ENCODE data around the gene MED25.
A peak's percentile ranks its signal among the peaks of the same experiment; 100 is the strongest.

The MED25 gene

GRCh38 chr19:49844138-49845095, 26.3 kb downstream of the MED25 start:
- no peak for DNase-seq (ENCODE audit: low read depth)

- DNase-seq (ENCODE audit: low read depth) = no peak
These were observed 27.3 kb downstream of the MED25 start for GRCh38 chr19:49845414-49845813.

DNA sequence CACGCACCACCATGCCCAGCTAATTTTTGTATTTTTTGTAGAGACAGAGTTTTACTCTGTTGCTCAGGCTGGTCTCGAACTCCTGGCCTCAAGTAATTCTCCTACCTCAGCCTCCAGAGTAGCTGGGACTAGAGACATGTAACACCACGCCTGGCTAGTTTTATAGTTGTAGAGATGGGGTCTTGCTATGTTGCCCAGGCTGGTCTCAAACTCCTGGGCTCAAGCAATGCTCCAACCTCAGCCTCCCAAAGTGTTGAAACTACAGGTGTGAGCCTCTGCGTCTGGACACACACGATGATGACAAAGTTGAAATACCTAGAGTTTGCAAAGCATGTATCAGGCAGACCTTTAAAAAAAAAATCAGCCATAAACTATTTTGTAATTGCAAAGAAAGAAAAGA, 28.3 kb downstream of the MED25 start:
- DNase-seq (ENCODE audit: low read depth) = no peak

- DNase-seq (ENCODE audit: low read depth) = no peak
These were observed 29.9 kb downstream of the MED25 start for GRCh38 chr19:49847731-49848696.

GRCh38 chr19:49848938-49849337, 30.8 kb downstream of the MED25 start:
- DNase-seq (ENCODE audit: low read depth) = no peak

DNA sequence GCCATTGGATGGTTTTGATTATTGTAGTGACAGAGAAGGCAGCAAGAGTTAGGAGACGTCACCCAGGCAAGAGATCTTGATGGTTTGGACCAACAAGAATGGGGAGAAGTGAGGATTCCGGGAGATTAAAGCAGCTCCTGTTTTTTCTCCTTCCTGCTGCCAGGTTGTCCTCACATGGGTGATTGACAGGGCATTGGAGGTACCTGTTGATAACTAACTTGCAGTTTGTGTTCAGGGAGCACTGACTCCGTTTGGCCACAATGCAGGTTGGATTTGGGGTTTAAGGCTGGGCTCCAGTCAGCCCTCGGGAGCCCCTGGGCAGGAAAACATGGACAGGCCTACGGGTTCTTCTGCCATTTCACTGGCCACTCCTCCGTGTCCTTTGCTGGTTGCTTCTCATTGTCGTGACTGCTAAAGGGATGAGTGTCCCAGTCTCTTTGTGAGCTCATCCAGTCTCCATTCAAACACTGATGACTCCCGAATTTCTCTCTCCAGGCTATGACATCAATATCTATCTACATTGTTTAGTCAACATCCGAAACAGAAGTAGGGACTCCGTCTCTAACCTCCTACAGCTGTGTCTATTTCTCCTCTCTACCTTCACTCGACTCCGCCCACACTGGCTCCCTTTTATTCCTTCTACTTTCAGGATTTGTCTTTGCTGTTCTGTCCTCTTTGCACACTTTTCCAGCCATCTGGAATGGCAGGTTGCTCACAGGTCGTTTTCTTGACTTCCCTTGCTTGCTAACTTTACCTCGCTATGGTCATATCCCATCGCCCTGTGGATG, 31.5 kb downstream of the MED25 start:
- no peak for DNase-seq (ENCODE audit: low read depth)

DNA sequence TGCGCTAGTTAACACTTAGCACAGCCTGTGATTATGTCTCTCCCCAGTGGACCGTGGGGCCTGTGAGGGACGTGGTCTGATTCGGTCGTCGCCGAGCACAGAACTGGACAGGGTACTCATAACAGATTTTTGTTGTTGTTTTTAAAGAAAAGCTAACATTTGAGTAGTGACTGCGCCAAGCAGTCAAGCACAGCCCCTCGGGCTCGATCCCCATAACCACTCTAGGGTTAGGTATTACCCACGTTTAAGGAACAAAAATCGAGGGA, 32.1 kb downstream of the MED25 start:
- no peak for DNase-seq (ENCODE audit: low read depth)

- DNase-seq (ENCODE audit: low read depth) = peak; percentile 81
These were observed 32.6 kb downstream of the MED25 start, which contains the start of gene PTOV1 for GRCh38 chr19:49850487-49851342. TSS of gene PTOV1 (plus strand) at chr19:49851159.

DNA sequence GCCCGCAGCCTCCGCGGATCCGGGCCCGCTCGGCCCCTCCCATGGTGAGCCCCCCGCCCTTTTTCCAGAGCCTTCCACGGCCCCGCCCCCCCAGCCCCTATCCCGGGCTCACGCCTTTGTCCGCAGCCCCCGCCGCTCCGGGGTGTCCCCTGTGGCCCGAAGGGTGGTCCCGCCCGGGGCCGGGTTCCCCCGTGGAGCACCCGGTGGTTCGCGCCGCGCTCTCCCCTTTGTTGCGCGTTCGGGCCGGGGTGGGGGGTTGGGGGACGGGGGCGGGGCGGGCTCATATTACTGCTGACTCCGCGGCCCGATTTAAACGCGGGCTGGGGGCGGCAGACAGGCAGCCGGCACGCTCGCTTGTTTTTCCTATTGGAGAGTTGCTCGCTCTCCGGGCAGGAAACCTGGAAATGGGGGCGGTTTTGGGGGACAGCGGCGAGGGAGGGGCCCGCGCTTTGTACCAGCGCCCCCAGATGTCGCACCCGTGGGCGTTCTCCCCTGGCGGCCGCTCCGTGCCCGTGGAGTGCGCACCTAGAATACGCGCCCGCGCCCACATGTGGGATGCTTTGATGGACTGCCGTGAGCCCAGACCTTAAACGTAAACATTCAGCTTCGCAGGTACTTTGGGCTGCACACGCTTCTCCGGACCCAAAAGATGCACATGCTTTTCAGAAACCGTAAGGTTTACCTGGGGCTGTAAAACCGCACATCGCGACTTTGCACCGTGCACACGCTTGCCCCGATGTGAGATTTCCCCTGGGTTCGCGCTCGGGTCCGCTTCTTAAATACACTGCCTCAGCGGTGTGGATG, 33.6 kb downstream of the MED25 start:
- DNase-seq (ENCODE audit: low read depth) = no peak

DNA sequence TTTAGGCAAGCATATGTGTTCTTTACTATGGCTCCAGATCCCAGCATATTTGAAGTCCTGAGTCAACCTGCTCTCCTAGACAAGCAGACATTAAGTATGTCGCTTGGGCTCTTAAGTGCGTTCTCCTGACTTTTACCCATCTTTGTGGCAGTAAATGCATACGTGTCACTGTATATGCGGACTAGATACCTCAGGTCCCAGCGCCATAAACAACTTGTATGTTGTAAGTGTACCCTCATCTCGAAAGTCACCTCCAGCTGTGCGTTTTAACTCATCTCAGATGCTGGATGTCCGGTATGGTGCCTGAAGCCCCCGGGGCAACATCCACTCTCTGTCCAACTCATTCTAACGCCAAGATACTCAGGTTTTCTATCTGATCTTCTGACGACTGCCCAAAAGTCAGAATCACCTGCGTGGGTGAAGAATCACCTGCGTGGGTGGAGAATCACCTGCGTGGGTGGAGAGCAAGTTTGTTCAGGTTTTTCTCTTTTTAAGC, 34.6 kb downstream of the MED25 start:
- no peak for DNase-seq (ENCODE audit: low read depth)

DNA sequence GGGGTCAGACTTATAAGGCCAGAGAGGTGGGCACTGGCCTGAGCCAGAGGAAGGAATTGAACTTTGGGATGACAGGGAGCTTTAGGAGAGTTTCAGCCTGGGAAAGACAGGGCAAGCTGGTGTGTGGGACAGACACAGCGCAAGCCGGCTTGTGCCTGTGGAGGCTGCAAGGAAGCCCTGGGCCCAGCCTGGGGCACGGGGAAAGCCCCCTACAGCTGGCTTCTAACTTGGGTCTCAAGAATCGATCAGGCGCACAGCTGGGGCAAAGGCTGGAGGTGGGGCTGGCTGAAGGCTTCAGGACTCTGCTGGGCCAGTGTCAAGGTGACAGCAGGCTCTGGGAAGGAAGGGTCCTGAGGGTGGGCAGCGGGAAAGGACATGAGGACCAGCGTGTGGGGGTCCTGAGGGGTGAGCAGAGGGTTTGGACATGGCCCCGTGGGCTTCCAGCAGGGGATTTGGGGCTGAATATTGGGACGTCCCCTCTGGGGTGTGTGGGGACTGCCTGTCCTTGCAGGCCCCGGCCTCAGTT, 35.8 kb downstream of the MED25 start:
- DNase-seq (ENCODE audit: low read depth) = no peak

GRCh38 chr19:49854378-49855263, 36.5 kb downstream of the MED25 start:
- DNase-seq (ENCODE audit: low read depth) = no peak

DNA sequence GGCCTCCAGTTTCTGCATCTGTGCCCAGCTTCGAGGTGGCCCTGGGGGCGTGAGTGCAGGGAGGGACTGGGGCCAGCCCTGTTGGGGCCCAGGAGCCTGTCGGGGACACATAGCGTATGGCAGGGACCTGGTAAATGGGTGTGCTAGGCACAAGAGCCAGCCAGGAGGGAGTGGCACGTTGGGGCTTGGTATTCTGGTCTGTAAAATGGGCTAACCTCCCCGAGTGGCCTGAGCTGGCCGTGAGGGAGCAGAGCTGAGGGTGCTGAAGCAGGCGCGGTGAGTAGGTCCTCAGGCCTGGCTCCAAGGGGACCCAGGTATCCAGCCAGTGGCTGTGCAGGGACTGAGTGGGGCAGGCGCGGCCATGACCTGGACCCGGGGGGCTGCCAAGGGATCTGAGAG, 37.2 kb downstream of the MED25 start:
- no peak for DNase-seq (ENCODE audit: low read depth)

DNA sequence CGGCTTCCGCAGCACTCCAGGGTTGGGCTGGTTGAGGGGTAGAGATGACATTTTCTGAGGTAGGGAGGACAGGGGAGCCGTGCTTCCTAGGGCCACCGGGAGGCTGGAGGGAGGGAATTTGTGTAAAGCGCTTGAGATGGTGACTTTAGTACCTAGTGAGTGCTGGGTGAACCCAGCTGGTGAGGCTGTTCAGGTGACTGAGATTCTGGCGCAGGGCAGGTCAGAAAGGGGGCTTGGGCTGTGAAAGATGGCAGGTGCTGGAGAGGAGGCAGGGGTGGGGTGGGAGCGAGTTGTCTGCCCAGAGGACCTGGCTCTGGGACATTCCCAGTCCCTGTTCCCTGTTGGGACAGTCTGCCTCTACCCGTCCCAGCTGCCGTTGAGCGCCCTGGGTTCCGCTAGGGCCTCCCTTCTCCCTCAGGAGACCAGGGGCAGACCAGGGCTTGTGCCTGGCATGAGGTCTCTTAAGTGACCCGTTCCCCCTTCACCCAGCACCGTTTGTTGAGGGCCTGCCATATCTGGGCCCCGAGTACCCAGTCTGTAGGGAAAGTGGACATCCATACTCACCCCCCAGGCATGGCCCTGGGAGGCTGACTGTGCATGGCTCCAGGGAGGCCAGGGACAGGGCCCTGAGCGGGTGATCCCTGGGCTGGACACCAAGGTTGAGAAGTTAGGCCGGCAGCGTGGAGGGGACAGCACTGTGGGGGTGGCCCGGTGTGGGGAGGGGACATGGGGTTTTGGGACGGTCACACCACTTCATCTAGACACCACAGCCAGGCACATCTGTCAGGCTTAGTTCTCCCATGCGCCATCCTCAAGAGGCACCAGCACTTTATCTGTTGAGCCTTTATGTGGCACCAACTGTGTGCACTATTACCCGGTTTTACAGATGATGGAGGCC, 37.8 kb downstream of the MED25 start:
- no peak for DNase-seq (ENCODE audit: low read depth)

GRCh38 chr19:49856574-49857021, 38.5 kb downstream of the MED25 start:
- no peak for DNase-seq (ENCODE audit: low read depth)

- no peak for DNase-seq (ENCODE audit: low read depth)
These were observed 39.2 kb downstream of the MED25 start for GRCh38 chr19:49857061-49857837.

GRCh38 chr19:49857838-49858087, 39.7 kb downstream of the MED25 start:
- DNase-seq (ENCODE audit: low read depth) = no peak
